ENCODE results near the gene MRPL30.
"Not testable (repeated sequence)": the region's sequence is repeated elsewhere in the genome, so short reads cannot be mapped to it uniquely, and the experiment has no call there.

The MRPL30 gene

DNA sequence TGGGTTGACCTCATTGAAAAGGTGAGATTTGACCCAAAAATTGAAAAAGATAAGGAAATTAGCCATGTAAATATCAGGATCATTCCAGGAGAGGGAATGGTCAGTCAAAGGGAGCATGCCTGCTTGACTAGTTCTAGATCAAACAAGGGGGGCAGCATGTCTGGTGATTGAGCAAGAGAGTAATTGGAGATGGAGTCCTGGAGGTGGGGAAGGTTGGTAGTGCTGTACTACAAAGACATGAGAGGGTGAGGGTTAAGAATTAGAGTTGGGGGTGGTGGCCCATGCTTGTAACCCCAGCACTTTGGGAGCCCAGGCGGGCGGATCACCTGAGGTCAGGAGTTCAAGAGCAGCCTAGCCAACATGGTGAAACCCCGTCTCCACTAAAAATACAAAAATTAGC lies 2.0 kb downstream of the MRPL30 start:
- in situ Hi-C loops (cut with MboI; ENCODE audit: low sequenced_read_pairs) = no loop called here

DNA sequence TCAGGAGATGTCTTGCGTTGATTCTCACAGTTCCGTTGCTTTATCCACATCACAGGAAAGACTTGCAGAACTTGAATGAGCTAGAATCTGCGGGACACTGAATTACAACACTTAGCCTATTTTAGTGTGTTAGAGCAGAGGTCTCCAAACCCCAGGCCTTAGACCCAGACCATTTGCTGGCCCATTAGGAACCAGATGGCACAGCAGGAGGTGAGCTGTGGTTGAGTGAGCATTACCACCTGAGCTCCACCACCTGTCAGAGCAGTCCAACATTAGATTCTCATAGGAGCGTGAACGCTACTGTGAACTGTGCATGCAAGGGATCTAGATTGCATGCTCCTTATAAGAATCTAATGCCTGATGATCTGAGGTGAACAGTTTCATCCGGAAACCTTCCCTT lies 3.8 kb downstream of the MRPL30 start:
- in situ Hi-C loops (cut with MboI; ENCODE audit: low sequenced_read_pairs) = no loop called here

DNA sequence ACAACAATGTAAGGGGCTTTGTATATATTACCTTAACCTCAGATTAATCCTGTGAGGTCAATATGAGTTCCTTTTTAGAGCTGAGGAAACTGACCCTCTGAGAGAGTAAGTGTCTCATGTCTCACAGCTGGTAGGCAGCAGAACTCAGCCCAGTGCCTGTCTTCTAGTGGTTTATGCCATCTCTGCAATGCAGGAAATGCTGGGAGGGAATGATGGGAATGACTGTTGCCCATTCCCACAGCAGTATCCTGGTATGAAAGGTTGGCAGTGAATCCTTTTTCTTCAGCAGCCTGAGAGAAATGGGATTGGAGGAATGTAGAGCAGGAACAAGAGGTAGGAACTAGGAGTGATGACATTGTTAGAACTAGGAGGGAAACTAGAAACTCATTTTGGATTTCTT lies 6.0 kb downstream of the MRPL30 start:
- in situ Hi-C loops (cut with MboI; ENCODE audit: low sequenced_read_pairs) = no loop called here

DNA sequence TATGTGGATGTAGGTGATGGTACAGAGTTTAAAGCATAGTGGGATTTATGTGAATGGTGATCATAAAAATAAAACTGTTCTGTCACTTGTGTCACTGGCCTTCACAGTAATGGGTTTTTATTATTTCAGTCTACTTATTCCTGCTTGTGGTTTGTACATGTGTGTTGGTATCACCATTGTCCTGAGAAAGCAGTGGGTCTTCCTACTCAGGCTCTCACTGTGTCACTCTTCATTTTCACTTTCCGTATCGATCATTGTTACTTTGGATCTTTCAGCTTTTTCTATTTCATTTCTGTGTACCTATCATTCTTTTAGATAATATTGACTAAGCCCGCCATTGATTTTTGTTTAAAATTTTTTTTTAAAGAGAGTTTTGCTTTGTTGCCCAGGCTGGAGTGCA lies 7.4 kb downstream of the MRPL30 start:
- in situ Hi-C loops (cut with MboI; ENCODE audit: low sequenced_read_pairs) = no loop called here

DNA sequence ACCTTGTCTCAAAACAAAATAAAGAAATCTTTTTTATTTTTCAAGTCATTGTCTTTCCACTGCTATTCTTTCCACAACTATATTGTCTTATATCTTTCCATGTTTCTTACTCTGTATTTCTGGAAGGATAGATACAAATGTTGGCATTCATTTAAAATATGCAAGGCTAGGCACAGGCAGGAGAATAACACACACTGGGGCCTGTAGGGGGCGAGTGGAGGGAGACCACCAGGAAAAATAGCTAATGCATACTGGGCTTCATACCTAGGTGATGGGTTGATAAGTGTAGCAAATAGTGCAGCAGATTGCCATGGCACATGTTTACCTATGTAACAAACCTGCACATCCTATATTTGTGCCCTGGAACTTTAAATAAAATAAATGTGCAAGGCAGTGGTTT lies 9.6 kb downstream of the MRPL30 start:
- in situ Hi-C loops (cut with MboI; ENCODE audit: low sequenced_read_pairs) = no loop called here

DNA sequence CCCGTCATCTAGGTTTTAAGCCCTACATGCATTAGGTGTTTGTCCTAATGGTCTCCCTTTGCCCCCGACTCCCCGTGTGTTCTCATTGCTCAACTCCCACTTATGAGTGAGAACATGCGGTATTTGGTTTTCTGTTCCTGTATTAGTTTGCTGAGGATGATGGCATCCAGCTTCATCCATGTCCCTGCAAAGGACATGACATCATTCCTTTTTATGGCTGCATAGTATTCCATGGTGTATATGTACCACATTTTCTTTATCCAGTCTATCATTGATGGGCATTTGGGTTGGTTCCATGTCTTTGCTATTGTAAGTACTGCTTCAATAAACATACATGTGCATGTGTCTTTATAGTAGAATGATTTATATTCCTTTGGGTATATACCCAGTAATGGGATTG lies 11.4 kb downstream of the MRPL30 start:
- in situ Hi-C loops (cut with MboI; ENCODE audit: low sequenced_read_pairs) = not testable (repeated sequence)

DNA sequence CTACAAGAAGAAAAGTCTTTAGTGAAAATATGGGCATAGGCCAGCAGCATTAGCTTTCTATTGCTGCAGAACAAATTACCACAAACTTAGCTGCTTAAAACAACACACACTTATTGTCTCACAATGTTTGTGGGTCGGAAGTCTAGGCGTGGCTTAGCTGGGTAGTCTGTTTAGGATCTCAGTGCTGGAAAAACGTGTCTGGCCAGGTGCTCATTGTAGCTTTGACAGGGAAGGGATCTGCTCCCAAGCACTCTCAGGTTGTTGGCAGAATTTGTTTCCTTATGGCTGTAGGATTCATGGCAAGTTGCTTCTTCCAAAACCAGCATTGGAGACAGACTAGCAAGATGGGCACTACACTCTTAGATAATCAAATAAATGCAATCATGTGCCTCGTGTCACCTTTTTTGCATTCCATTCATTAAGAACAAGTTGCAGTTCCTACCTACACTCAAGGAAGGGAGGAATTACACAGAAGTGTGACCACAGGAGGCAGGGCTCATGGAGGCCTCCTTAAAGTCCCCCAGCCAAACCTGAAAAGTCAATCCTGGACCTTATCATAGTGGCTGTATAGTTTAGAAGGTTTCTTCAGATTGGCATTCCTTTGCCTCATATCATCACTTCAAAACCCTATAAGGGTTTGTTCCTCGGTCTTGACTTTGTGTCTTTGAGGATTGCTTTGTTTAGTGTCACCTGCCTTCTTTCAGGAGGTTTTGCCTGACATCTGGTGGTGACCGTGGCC lies 17.3 kb downstream of the MRPL30 start:
- in situ Hi-C loops (cut with MboI; ENCODE audit: low sequenced_read_pairs) = no loop called here

DNA sequence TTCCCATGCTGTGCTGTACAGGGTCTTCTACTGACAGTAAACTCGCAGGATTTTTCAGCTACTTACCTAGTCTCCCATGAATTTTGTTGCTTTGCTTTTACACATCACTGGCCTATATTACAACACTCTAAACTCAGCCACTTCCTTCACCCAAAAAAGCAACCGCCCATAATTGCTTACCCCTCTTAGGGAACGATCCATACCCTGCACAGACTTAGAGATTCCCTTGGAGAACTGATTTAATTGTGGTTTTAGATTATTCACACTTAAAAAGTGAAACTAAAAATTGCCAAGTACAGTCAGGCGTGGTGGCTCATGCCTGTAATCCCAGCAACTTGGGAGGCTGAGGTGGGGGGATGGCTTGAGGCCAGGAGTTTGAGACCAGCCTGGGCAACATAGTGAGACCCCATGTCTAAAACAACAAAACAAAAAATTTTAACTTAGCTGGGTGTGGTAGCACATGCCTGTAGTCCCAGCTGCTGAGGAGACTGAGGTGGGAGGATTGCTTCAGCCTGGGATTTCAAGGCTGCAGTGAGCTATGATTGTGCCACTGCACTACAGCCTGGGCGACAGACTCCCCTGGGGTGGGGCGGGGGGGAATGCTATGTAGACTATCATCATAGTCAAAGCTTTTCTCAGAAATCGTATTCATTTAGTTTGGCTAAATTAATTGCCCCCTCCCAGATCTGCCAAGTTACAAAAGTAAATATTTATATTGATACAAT lies 19.3 kb downstream of the MRPL30 start:
- in situ Hi-C loops (cut with MboI; ENCODE audit: low sequenced_read_pairs) = no loop called here

DNA sequence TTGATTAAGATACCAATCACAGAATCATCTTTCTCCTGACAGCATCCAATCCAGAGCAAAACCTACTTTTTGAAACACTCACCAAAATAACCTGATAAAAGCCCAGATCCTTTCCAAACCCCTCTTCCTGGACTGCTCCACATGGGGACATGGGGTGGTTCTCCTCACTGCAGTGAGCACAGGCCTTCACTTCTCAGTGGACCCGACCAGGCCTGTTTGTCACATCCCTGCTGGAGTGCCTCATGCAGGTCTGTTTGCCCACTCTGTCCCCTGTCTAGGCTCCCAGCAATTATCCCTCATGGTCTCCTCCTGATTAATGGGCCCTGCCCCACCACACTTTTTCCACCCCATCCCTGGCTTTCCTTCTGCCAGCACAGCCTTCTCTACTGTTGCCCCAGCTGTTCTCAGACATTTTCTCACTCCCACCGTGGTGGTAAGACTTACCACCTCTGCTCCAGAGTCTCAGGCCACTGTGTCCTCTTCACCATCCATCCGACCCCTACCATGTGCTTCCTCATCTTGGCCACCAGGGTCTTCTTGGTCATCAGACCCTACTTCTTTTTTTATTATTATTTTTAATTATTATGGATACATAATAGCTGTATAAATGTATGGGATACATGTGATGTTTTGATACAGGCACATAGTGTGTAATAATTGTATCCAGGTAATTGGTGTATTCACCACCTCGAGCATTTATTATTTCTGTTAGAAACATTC lies 21.1 kb downstream of the MRPL30 start:
- in situ Hi-C loops (cut with MboI; ENCODE audit: low sequenced_read_pairs) = no loop called here

DNA sequence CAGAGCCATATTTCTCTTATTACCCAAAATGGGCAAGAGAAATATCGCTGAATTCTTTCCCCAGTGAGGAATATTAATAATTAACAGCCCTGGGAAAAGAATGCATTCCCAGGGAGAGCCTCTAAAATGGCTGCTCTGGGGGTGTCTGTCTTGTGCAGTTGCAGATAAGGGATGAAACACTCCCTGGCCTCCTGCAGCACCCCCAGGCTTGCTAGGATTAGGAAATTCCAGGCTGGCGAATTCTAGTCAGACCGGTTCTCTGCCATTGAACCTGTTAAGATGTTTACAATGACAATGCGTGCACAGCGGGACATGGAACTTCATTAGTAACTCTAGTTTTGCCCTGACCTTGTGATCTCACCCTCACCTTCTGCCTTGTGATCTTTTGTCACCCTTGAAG lies 24.5 kb downstream of the MRPL30 start:
- in situ Hi-C loops (cut with MboI; ENCODE audit: low sequenced_read_pairs) = no loop called here

DNA sequence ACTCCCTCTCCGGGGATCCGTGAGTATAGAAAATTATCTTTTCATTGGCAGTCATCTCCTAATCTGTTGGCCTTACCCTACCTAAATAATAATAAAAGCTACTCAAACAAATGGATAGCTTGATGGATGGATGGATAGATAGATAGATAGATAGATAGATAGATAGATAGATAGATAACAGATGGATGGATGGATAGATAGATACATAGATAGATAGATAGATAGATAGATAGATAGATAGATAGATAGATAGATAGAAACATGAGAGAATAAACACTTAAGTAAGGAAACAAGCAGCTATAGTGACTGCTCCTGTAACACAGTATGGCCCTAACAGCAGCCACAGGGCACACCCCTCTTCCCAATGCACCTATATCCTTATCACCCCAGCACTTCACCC lies 35.1 kb downstream of the MRPL30 start:
- in situ Hi-C loops (cut with MboI; ENCODE audit: low sequenced_read_pairs) = no loop called here

DNA sequence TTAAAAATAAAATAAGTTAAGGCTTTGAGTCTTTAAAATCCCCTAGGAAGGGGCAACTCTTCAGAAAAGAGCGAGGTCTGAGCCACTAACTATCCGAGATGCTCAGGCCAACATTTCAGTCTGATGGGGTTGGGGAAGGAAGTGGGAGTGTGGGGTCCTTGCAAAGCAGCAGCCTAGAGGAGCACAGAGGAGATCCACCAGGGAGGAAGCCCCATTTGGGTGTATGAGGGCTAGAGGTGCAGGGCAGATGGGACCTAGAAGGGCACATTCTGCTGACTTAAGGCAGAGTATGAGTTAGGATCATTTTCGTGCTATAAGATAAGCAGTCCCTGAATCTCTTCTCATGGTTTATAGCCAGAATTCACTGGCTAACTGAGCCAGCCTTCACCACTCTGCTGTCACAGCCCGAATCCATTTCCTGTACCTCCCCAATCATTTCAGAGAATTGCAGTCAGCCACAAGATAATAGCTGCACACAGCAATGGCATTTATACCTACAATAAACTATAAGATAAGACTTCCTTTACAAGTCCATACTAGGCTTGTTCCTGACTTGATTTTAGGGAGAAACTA lies 37.0 kb downstream of the MRPL30 start:
- in situ Hi-C loops (cut with MboI; ENCODE audit: low sequenced_read_pairs) = no loop called here

DNA sequence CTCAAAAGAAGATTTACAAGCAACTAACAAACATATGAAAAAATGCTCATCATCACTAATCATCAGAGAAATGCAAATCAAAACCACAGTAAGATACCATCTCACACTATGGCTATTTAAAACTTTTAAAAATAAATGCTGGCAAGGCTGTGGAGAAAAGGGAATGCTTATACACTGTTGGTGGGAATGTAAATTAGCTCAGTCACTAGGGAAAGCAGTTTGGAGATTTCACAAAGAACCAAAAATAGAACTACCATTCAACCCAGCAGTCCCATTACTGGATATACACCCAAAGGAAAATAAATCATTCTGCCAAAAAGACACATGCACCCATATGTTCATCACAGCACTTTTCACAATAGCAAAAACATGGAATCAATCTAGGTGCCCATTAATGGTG lies 52.2 kb downstream of the MRPL30 start:
- in situ Hi-C loops (cut with MboI; ENCODE audit: low sequenced_read_pairs) = not testable (repeated sequence)

DNA sequence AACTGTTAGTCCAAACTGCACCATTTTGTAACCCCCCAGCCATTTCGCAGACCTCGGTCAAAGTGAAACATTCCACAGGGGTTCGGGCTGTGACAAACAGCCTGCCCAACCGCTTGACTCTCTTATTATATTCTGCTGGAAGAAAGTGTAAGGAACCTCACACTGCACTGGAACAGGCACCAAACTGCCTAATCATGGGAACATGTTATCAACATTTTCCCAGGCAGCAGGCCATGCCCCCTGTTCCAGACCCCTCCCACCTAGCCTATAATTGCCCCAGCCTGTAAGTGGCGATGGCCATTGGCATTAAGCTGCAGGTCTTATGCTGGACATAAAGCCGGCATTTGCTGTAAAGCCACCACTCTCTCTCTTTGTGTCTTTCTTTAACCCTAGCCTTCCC lies 57.6 kb downstream of the MRPL30 start:
- in situ Hi-C loops (cut with MboI; ENCODE audit: low sequenced_read_pairs) = no loop called here

DNA sequence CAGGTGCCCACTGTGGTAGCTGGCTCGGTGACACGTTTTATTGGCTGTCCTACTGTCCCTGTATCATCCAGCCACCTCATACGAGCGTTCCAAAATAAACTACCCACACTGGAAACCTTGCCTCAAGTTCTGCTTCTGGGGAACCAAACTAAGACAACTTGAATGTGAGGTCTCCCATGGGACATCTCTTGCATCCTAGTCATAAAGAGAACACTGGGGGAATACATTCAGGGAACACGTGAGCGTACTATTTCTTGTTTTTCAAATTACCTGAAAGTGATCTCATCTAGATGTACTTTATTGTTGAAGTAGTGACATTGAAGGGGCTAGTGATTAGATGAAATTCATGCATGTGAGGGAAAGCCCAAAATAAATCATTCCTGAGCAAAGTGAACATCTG lies 59.4 kb downstream of the MRPL30 start:
- in situ Hi-C loops (cut with MboI; ENCODE audit: low sequenced_read_pairs) = no loop called here

DNA sequence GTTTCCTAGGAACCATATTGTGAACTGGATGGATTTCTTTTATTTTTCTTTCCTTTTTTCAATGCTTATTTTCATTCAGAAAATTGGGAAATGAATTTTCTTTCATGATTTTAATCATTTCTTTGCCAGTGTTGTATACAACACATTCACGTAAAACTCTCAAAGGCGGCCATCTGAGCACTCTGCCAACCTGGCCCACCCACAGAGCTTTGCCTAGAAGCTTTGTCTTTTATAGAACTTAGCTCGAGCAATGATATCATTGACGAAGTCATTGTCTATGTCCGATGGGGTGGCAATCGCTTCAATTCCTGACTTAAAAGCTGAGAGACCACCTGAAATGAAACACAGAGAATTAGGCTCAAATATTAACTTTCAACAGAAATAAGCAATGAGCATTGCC lies 61.2 kb downstream of the MRPL30 start:
- in situ Hi-C loops (cut with MboI; ENCODE audit: low sequenced_read_pairs) = no loop called here

Measured in HL-60/S4 treated with phorbol 12-myristate 13-acetate at 8.2 ng/mL for 4 days and 3 days (cell line).